Neural cell (in vitro differentiated cells): ENCODE data around the gene ADK. TPM values are rescaled to one million over a fixed set of nuclear protein-coding genes. Genes with fewer than 3 reads are reported as not detected.

ENCODE experiments used
- H2AFZ ChIP-seq: fragments of 200-600, 300-800 bp; sonication (generic), shearing (Covaris generic); 2 replicates; pipeline ENCODE4 v1.6.0; 2014; ENCODE audit warnings: low read depth, mild to moderate bottlenecking, antibody characterized with exemption, low read length, moderate library complexity
- H3F3A ChIP-seq: fragments of 200-600 bp; shearing (Covaris generic); 2 replicates; pipeline ENCODE4 v1.6.1; 2016; ENCODE audit warnings: mild to moderate bottlenecking, moderate library complexity, mixed read lengths, antibody characterized with exemption, low read length; ENCODE audit not compliant: insufficient read depth, poor library complexity, severe bottlenecking
- H3K27ac ChIP-seq: fragments of 200-600, 300-800 bp; sonication (generic), shearing (Covaris generic); 2 replicates; pipeline ENCODE4 v1.5.1; 2014; ENCODE audit warnings: mild to moderate bottlenecking, low read length, moderate library complexity
- H3K27me3 ChIP-seq: fragments of 300-800, 200-600 bp; sonication (generic), shearing (Covaris generic); 2 replicates; pipeline ENCODE4 v1.6.0; 2014; ENCODE audit warnings: mild to moderate bottlenecking, low read depth, low read length, moderate library complexity; ENCODE audit not compliant: insufficient read depth
- H3K36me3 ChIP-seq: fragments of 300-800, 200-600 bp; sonication (generic), shearing (Covaris generic); 2 replicates; pipeline ENCODE4 v1.5.1; 2014; ENCODE audit warnings: mild to moderate bottlenecking, antibody characterized with exemption, low read length, moderate library complexity; ENCODE audit not compliant: insufficient read depth
- H3K4me2 ChIP-seq: fragments of 300-800, 200-600 bp; sonication (generic), shearing (Covaris generic); 2 replicates; pipeline ENCODE4 v1.6.0; 2014; ENCODE audit warnings: mild to moderate bottlenecking, low read length
- H3K4me3 ChIP-seq: fragments of 300-800, 200-600 bp; sonication (generic), shearing (Covaris generic); 2 replicates; pipeline ENCODE4 v1.5.1; 2014; ENCODE audit warnings: mild to moderate bottlenecking, low read length, moderate library complexity
- H3K79me2 ChIP-seq: fragments of 200-600 bp; shearing (Covaris generic); replicated peaks from 2 replicates; pipeline ENCODE4 v1.6.0; 2014; ENCODE audit warnings: mild to moderate bottlenecking, low read length, moderate library complexity; ENCODE audit not compliant: insufficient read depth
- H3K9ac ChIP-seq: fragments of 300-800, 200-600 bp; sonication (generic), shearing (Covaris generic); 2 replicates; pipeline ENCODE4 v1.6.1; 2016; ENCODE audit warnings: mild to moderate bottlenecking, low read length, mixed read lengths
- H3K9me2 ChIP-seq: fragments of 200-600 bp; shearing (Covaris generic); 2 replicates; pipeline ENCODE4 v1.6.1; 2016; ENCODE audit warnings: mild to moderate bottlenecking, low read length, mixed read lengths; ENCODE audit not compliant: insufficient read depth
- H3K9me3 ChIP-seq: fragments of 200-600, 300-800 bp; sonication (generic), shearing (Covaris generic); 2 replicates; pipeline ENCODE4 v1.6.1; 2016; ENCODE audit warnings: mild to moderate bottlenecking, mixed run types, low read length, moderate library complexity, mixed read lengths
- H4K20me1 ChIP-seq: fragments of 200-600 bp; shearing (Covaris generic); 2 replicates; pipeline ENCODE4 v1.6.1; 2016; ENCODE audit warnings: mild to moderate bottlenecking, mixed run types; ENCODE audit not compliant: insufficient read depth
- CTCF ChIP-seq: fragments of 450-650 bp; IDR thresholded peaks from 2 replicates; pipeline ENCODE4 v1.5.1; 2014; ENCODE audit warnings: antibody characterized with exemption, mild to moderate bottlenecking, moderate library complexity; ENCODE audit not compliant: poor library complexity, severe bottlenecking
- EP300 ChIP-seq: fragments of 450-650 bp; conservative IDR thresholded peaks from 2 replicates; pipeline ENCODE4 v1.6.1; 2014; ENCODE audit warnings: antibody characterized with exemption, mild to moderate bottlenecking, moderate library complexity; ENCODE audit not compliant: poor library complexity, severe bottlenecking
- EZH2 ChIP-seq: fragments of 200-600, 300-800 bp; shearing (Covaris generic), sonication (generic); IDR thresholded peaks from 2 replicates; pipeline ENCODE4 v1.6.1; 2014; ENCODE audit warnings: antibody characterized with exemption, low read length, borderline replicate concordance, mild to moderate bottlenecking; ENCODE audit not compliant: insufficient read depth, poor library complexity, severe bottlenecking
- MXI1 ChIP-seq: fragments of 450-650 bp; conservative IDR thresholded peaks from 2 replicates; pipeline ENCODE4 v1.6.1; 2014; ENCODE audit warnings: antibody characterized with exemption, mild to moderate bottlenecking; ENCODE audit not compliant: poor library complexity, severe bottlenecking
- POLR2AphosphoS5 ChIP-seq: IDR thresholded peaks from 2 replicates; pipeline ENCODE4 v1.6.1; 2012
- RAD21 ChIP-seq: fragments of 450-650 bp; conservative IDR thresholded peaks from 2 replicates; pipeline ENCODE4 v1.6.1; 2014; ENCODE audit warnings: antibody characterized with exemption, mild to moderate bottlenecking, moderate library complexity
- REST ChIP-seq: IDR thresholded peaks from 2 replicates; pipeline ENCODE4 v1.6.1; 2012; ENCODE audit warnings: borderline replicate concordance
- SMC3 ChIP-seq: fragments of 450-650 bp; conservative IDR thresholded peaks from 2 replicates; pipeline ENCODE4 v1.6.1; 2014; ENCODE audit warnings: antibody characterized with exemption, mild to moderate bottlenecking, moderate library complexity; ENCODE audit not compliant: poor library complexity
- TAF1 ChIP-seq: IDR thresholded peaks from 2 replicates; pipeline ENCODE4 v1.6.1; 2012; ENCODE audit warnings: low read depth
- polyA plus RNA-seq: library from polyadenylated mRNA; depleted of rRNA; stranded (reverse); fragments of >200 nt; gene quantifications from 2 replicates; pipeline ENCODE4 v1.2.3, GENCODE V29; 2014

Gene ADK
- polyA plus RNA-seq, 1 donor from 2014 or later: 19.5 TPM

GRCh38 chr10:74424565-74424964, 273.5 kb downstream of the ADK start:
- no peak overlapping the region for H3K4me3 ChIP-seq

GRCh38 chr10:74425456-74426001, 274.5 kb downstream of the ADK start:
- Histone ChIP-seq H4K20me1 (no peaks in the 10 kb centered on the region), H3K4me2 (no peak overlapping the region), H3F3A (no peaks in the 10 kb centered on the region), H2AFZ (no peak overlapping the region), H3K4me3 (no peak overlapping the region), H3K9me3 (no peaks in the 10 kb centered on the region), H3K27me3 (no peaks in the 10 kb centered on the region), H3K36me3 (no peaks in the 10 kb centered on the region), H3K79me2 (no peaks in the 10 kb centered on the region), H3K9ac (no peak overlapping the region), H3K9me2 (no peaks in the 10 kb centered on the region), H3K27ac (no peak overlapping the region)
- TF ChIP-seq TAF1 (no peak), EP300 (no peak), POLR2AphosphoS5 (no peak), EZH2 (no peak), RAD21 (no peak), REST (no peak)

More at GRCh38 chr10:74424565-74424964, 273.5 kb downstream of the ADK start:
- H3K27ac ChIP-seq: no peak overlapping the region
- no peak overlapping the region for H2AFZ ChIP-seq
- H3K9me3 ChIP-seq: no peaks in the 10 kb centered on the region
- H3K4me2 ChIP-seq: no peak overlapping the region
- no peak overlapping the region for H3K9ac ChIP-seq
- no peaks in the 10 kb centered on the region for H3K79me2 ChIP-seq
- no peaks in the 10 kb centered on the region for H3K36me3 ChIP-seq
- no peaks in the 10 kb centered on the region for H3K9me2 ChIP-seq
- TF ChIP-seq EZH2 (no peak), TAF1 (no peak), REST (no peak), CTCF (no peak), POLR2AphosphoS5 (no peak), EP300 (no peak), SMC3 (no peak), RAD21 (no peak), MXI1 (no peak)
- no peaks in the 10 kb centered on the region for H3F3A ChIP-seq
- no peaks in the 10 kb centered on the region for H4K20me1 ChIP-seq
- H3K27me3 ChIP-seq: no peaks in the 10 kb centered on the region
